Neural cell (in vitro differentiated cells): ENCODE results near the gene OLIG2. TPM values are rescaled to one million over a fixed set of nuclear protein-coding genes. Genes with fewer than 3 reads are reported as not detected.

Experiments used
- H2AFZ ChIP-seq: fragments of 200-600, 300-800 bp; sonication (generic), shearing (Covaris generic); 2 replicates; pipeline ENCODE4 v1.6.0; 2014; ENCODE audit warnings: low read depth, mild to moderate bottlenecking, antibody characterized with exemption, low read length, moderate library complexity
- H3F3A ChIP-seq: fragments of 200-600 bp; shearing (Covaris generic); 2 replicates; pipeline ENCODE4 v1.6.1; 2016; ENCODE audit warnings: mild to moderate bottlenecking, moderate library complexity, mixed read lengths, antibody characterized with exemption, low read length; ENCODE audit not compliant: insufficient read depth, poor library complexity, severe bottlenecking
- H3K27ac ChIP-seq: fragments of 200-600, 300-800 bp; sonication (generic), shearing (Covaris generic); 2 replicates; pipeline ENCODE4 v1.5.1; 2014; ENCODE audit warnings: mild to moderate bottlenecking, low read length, moderate library complexity
- H3K27me3 ChIP-seq: fragments of 300-800, 200-600 bp; sonication (generic), shearing (Covaris generic); 2 replicates; pipeline ENCODE4 v1.6.0; 2014; ENCODE audit warnings: mild to moderate bottlenecking, low read depth, low read length, moderate library complexity; ENCODE audit not compliant: insufficient read depth
- H3K36me3 ChIP-seq: fragments of 300-800, 200-600 bp; sonication (generic), shearing (Covaris generic); 2 replicates; pipeline ENCODE4 v1.5.1; 2014; ENCODE audit warnings: mild to moderate bottlenecking, antibody characterized with exemption, low read length, moderate library complexity; ENCODE audit not compliant: insufficient read depth
- H3K4me2 ChIP-seq: fragments of 300-800, 200-600 bp; sonication (generic), shearing (Covaris generic); 2 replicates; pipeline ENCODE4 v1.6.0; 2014; ENCODE audit warnings: mild to moderate bottlenecking, low read length
- H3K4me3 ChIP-seq: fragments of 300-800, 200-600 bp; sonication (generic), shearing (Covaris generic); 2 replicates; pipeline ENCODE4 v1.5.1; 2014; ENCODE audit warnings: mild to moderate bottlenecking, low read length, moderate library complexity
- H3K79me2 ChIP-seq: fragments of 200-600 bp; shearing (Covaris generic); replicated peaks from 2 replicates; pipeline ENCODE4 v1.6.0; 2014; ENCODE audit warnings: mild to moderate bottlenecking, low read length, moderate library complexity; ENCODE audit not compliant: insufficient read depth
- H3K9ac ChIP-seq: fragments of 300-800, 200-600 bp; sonication (generic), shearing (Covaris generic); 2 replicates; pipeline ENCODE4 v1.6.1; 2016; ENCODE audit warnings: mild to moderate bottlenecking, low read length, mixed read lengths
- H3K9me2 ChIP-seq: fragments of 200-600 bp; shearing (Covaris generic); 2 replicates; pipeline ENCODE4 v1.6.1; 2016; ENCODE audit warnings: mild to moderate bottlenecking, low read length, mixed read lengths; ENCODE audit not compliant: insufficient read depth
- H3K9me3 ChIP-seq: fragments of 200-600, 300-800 bp; sonication (generic), shearing (Covaris generic); 2 replicates; pipeline ENCODE4 v1.6.1; 2016; ENCODE audit warnings: mild to moderate bottlenecking, mixed run types, low read length, moderate library complexity, mixed read lengths
- H4K20me1 ChIP-seq: fragments of 200-600 bp; shearing (Covaris generic); 2 replicates; pipeline ENCODE4 v1.6.1; 2016; ENCODE audit warnings: mild to moderate bottlenecking, mixed run types; ENCODE audit not compliant: insufficient read depth
- EP300 ChIP-seq: fragments of 450-650 bp; conservative IDR thresholded peaks from 2 replicates; pipeline ENCODE4 v1.6.1; 2014; ENCODE audit warnings: antibody characterized with exemption, mild to moderate bottlenecking, moderate library complexity; ENCODE audit not compliant: poor library complexity, severe bottlenecking
- EZH2 ChIP-seq: fragments of 200-600, 300-800 bp; shearing (Covaris generic), sonication (generic); IDR thresholded peaks from 2 replicates; pipeline ENCODE4 v1.6.1; 2014; ENCODE audit warnings: antibody characterized with exemption, low read length, borderline replicate concordance, mild to moderate bottlenecking; ENCODE audit not compliant: insufficient read depth, poor library complexity, severe bottlenecking
- MXI1 ChIP-seq: fragments of 450-650 bp; conservative IDR thresholded peaks from 2 replicates; pipeline ENCODE4 v1.6.1; 2014; ENCODE audit warnings: antibody characterized with exemption, mild to moderate bottlenecking; ENCODE audit not compliant: poor library complexity, severe bottlenecking
- POLR2AphosphoS5 ChIP-seq: IDR thresholded peaks from 2 replicates; pipeline ENCODE4 v1.6.1; 2012
- RAD21 ChIP-seq: fragments of 450-650 bp; conservative IDR thresholded peaks from 2 replicates; pipeline ENCODE4 v1.6.1; 2014; ENCODE audit warnings: antibody characterized with exemption, mild to moderate bottlenecking, moderate library complexity
- SMC3 ChIP-seq: fragments of 450-650 bp; conservative IDR thresholded peaks from 2 replicates; pipeline ENCODE4 v1.6.1; 2014; ENCODE audit warnings: antibody characterized with exemption, mild to moderate bottlenecking, moderate library complexity; ENCODE audit not compliant: poor library complexity
- TAF1 ChIP-seq: IDR thresholded peaks from 2 replicates; pipeline ENCODE4 v1.6.1; 2012; ENCODE audit warnings: low read depth
- polyA plus RNA-seq: library from polyadenylated mRNA; depleted of rRNA; stranded (reverse); fragments of >200 nt; gene quantifications from 2 replicates; pipeline ENCODE4 v1.2.3, GENCODE V29; 2014
- TF ChIP-seq, protein P1 (sequence below): IDR thresholded peaks from 2 replicates; pipeline ENCODE4 v1.6.1; 2012; ENCODE audit warnings: borderline replicate concordance
- TF ChIP-seq, protein P2 (sequence below): fragments of 450-650 bp; IDR thresholded peaks from 2 replicates; pipeline ENCODE4 v1.5.1; 2014; ENCODE audit warnings: antibody characterized with exemption, mild to moderate bottlenecking, moderate library complexity; ENCODE audit not compliant: poor library complexity, severe bottlenecking

Gene OLIG2
- polyA plus RNA-seq, 1 donor from 2014 or later: 0.90 TPM

DNA sequence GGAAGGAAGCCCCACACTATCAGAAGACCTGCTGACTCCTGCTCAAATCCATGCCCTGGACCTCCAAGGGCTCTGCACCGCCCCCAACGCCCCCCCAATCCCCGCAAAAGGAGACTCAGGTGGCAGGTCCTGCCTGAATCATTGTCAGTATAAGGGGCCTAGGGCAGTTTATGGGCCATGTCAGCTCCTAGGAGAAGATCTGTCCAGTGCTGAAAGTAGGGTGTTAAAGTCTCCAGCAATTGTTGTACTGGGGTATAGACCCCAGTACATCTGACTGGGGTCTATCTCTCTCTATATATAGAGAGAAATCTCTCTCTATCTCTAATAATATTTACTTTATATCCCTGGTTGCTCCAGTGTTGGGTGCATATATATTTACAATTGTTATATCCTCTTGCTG, 12.1 kb upstream of the OLIG2 start:
- Histone ChIP-seq H3K9me2 (no peaks in the 10 kb centered on the region), H3K36me3 (no peaks in the 10 kb centered on the region), H4K20me1 (no peaks in the 10 kb centered on the region), H3F3A (no peaks in the 10 kb centered on the region), H3K27me3 (peaks cover 37% of the 10 kb centered on the region), H3K27ac (no peak overlapping the region), H3K9ac (no peak overlapping the region), H3K79me2 (no peaks in the 10 kb centered on the region), H3K4me3 (no peak overlapping the region), H2AFZ (no peak overlapping the region), H3K9me3 (no peaks in the 10 kb centered on the region), H3K4me2 (no peak overlapping the region)
- TF ChIP-seq SMC3 (no peak), EP300 (no peak), EZH2 (no peak), MXI1 (no peak), POLR2AphosphoS5 (no peak), TAF1 (no peak), RAD21 (no peak)
- TF ChIP-seq, protein P1, sequence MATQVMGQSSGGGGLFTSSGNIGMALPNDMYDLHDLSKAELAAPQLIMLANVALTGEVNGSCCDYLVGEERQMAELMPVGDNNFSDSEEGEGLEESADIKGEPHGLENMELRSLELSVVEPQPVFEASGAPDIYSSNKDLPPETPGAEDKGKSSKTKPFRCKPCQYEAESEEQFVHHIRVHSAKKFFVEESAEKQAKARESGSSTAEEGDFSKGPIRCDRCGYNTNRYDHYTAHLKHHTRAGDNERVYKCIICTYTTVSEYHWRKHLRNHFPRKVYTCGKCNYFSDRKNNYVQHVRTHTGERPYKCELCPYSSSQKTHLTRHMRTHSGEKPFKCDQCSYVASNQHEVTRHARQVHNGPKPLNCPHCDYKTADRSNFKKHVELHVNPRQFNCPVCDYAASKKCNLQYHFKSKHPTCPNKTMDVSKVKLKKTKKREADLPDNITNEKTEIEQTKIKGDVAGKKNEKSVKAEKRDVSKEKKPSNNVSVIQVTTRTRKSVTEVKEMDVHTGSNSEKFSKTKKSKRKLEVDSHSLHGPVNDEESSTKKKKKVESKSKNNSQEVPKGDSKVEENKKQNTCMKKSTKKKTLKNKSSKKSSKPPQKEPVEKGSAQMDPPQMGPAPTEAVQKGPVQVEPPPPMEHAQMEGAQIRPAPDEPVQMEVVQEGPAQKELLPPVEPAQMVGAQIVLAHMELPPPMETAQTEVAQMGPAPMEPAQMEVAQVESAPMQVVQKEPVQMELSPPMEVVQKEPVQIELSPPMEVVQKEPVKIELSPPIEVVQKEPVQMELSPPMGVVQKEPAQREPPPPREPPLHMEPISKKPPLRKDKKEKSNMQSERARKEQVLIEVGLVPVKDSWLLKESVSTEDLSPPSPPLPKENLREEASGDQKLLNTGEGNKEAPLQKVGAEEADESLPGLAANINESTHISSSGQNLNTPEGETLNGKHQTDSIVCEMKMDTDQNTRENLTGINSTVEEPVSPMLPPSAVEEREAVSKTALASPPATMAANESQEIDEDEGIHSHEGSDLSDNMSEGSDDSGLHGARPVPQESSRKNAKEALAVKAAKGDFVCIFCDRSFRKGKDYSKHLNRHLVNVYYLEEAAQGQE: no peak

DNA sequence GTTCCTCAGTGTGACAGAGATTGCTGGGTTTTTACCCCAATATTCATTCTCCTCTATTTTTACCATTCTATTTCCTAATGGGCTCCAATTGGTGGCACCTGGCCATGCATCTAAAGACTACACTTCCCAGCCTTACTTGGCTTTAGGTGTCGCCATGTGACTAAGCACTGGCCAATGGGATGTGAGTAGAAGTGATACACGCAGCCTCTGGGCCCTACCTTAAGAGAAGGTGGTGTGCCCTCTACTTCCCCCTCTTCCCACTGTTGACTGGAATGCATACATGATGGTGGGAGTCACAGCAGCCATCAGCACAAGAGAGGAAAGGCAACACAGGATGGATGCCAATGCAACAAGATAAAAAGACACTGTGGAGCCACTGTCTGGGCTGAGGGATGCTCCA, 11.4 kb upstream of the OLIG2 start:
- peaks cover 44% of the 10 kb centered on the region for H3K27me3 ChIP-seq
- no peak overlapping the region for H3K4me3 ChIP-seq
- no peaks in the 10 kb centered on the region for H3K9me2 ChIP-seq
- no peaks in the 10 kb centered on the region for H3K9me3 ChIP-seq
- no peak overlapping the region for H3K9ac ChIP-seq
- H2AFZ ChIP-seq: no peak overlapping the region
- H3F3A ChIP-seq: no peaks in the 10 kb centered on the region
- no peaks in the 10 kb centered on the region for H4K20me1 ChIP-seq
- H3K79me2 ChIP-seq: no peaks in the 10 kb centered on the region
- H3K36me3 ChIP-seq: no peaks in the 10 kb centered on the region
- TF ChIP-seq TAF1 (no peak), SMC3 (no peak), MXI1 (no peak), POLR2AphosphoS5 (no peak), RAD21 (no peak), EZH2 (no peak), EP300 (no peak)
- TF ChIP-seq, protein P2, sequence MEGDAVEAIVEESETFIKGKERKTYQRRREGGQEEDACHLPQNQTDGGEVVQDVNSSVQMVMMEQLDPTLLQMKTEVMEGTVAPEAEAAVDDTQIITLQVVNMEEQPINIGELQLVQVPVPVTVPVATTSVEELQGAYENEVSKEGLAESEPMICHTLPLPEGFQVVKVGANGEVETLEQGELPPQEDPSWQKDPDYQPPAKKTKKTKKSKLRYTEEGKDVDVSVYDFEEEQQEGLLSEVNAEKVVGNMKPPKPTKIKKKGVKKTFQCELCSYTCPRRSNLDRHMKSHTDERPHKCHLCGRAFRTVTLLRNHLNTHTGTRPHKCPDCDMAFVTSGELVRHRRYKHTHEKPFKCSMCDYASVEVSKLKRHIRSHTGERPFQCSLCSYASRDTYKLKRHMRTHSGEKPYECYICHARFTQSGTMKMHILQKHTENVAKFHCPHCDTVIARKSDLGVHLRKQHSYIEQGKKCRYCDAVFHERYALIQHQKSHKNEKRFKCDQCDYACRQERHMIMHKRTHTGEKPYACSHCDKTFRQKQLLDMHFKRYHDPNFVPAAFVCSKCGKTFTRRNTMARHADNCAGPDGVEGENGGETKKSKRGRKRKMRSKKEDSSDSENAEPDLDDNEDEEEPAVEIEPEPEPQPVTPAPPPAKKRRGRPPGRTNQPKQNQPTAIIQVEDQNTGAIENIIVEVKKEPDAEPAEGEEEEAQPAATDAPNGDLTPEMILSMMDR: no peak
- TF ChIP-seq, protein P1: no peak
- H3K27ac ChIP-seq: no peak overlapping the region
- no peak overlapping the region for H3K4me2 ChIP-seq
